PC-3 (cell line): ENCODE data around the gene PIK3CG.

Experiments
- EZH2 ChIP-seq: fragments of 300-600 bp; sonication (generic); IDR thresholded peaks from one replicate; pipeline ENCODE4 v1.6.1; 2017; ENCODE audit warnings: antibody characterized with exemption, mild to moderate bottlenecking, low read length; ENCODE audit not compliant: unreplicated experiment
- TF ChIP-seq, protein P1 (sequence below): fragments of 300-600 bp; sonication (generic); conservative IDR thresholded peaks from 2 replicates; pipeline ENCODE4 v1.5.1; 2017; ENCODE audit warnings: antibody characterized with exemption, low read depth, mild to moderate bottlenecking, low read length

DNA sequence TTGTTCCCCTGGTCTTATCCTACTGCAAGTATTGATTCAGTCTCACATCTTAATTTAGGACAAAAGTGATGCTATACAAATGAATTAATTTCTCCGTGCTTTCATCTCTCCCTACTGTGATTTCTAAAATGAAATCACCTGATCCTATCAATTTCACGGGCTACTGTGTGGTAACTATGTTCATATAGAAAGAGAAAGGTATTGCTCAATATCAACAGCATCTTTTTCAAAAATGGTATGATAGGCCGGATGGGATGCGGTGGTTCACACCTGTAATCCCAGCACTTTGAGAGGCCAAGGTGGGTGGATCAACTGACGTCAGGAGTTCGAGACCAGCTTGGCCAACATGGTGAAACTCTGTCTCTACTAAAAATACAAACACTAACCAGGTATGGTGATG, 71.2 kb downstream of the PIK3CG start:
- TF ChIP-seq, protein P1, sequence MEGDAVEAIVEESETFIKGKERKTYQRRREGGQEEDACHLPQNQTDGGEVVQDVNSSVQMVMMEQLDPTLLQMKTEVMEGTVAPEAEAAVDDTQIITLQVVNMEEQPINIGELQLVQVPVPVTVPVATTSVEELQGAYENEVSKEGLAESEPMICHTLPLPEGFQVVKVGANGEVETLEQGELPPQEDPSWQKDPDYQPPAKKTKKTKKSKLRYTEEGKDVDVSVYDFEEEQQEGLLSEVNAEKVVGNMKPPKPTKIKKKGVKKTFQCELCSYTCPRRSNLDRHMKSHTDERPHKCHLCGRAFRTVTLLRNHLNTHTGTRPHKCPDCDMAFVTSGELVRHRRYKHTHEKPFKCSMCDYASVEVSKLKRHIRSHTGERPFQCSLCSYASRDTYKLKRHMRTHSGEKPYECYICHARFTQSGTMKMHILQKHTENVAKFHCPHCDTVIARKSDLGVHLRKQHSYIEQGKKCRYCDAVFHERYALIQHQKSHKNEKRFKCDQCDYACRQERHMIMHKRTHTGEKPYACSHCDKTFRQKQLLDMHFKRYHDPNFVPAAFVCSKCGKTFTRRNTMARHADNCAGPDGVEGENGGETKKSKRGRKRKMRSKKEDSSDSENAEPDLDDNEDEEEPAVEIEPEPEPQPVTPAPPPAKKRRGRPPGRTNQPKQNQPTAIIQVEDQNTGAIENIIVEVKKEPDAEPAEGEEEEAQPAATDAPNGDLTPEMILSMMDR, result no peak
- TF ChIP-seq EZH2, result no peak
